OCI-LY1 (cell line): ENCODE data around the gene IFNLR1.

Experiments used
- H2AFZ ChIP-seq: fragments of 200-600 bp; sonication (generic), shearing (Covaris generic); 2 replicates; pipeline ENCODE4 v1.6.0; 2014; ENCODE audit warnings: antibody characterized with exemption, mild to moderate bottlenecking, low read length
- H3F3A ChIP-seq: fragments of 200-600 bp; sonication (generic), shearing (Covaris generic); 2 replicates; pipeline ENCODE4 v1.6.0; 2014; ENCODE audit warnings: mild to moderate bottlenecking, antibody characterized with exemption, low read length, moderate library complexity; ENCODE audit not compliant: insufficient read depth
- H3K27ac ChIP-seq: fragments of 200-600 bp; sonication (generic); 2 replicates; pipeline ENCODE4 v1.5.1; 2014; ENCODE audit warnings: low read length, mixed run types, mild to moderate bottlenecking, low read depth; ENCODE audit not compliant: poor library complexity, severe bottlenecking
- H3K27me3 ChIP-seq: fragments of 200-600 bp; sonication (generic); 2 replicates; pipeline ENCODE4 v1.6.0; 2014; ENCODE audit warnings: antibody characterized with exemption, mild to moderate bottlenecking, low read length, moderate library complexity; ENCODE audit not compliant: insufficient read depth
- H3K36me3 ChIP-seq: fragments of 200-600 bp; sonication (generic); 2 replicates; pipeline ENCODE4 v1.6.1; 2014; ENCODE audit warnings: mild to moderate bottlenecking, antibody characterized with exemption, low read length, moderate library complexity, mixed read lengths; ENCODE audit not compliant: insufficient read depth
- H3K4me1 ChIP-seq: fragments of 200-600 bp; sonication (generic); 2 replicates; pipeline ENCODE4 v1.5.1; 2014; ENCODE audit warnings: mild to moderate bottlenecking, low read length, moderate library complexity; ENCODE audit not compliant: insufficient read depth, severe bottlenecking
- H3K4me2 ChIP-seq: fragments of 200-600 bp; sonication (generic), shearing (Covaris generic); 2 replicates; pipeline ENCODE4 v1.6.1; 2014; ENCODE audit warnings: low read length
- H3K4me3 ChIP-seq: fragments of 200-600 bp; sonication (generic); 2 replicates; pipeline ENCODE4 v1.5.1; 2014; ENCODE audit warnings: low read length, low read depth, mild to moderate bottlenecking, mixed read lengths; ENCODE audit not compliant: poor library complexity, severe bottlenecking
- H3K79me2 ChIP-seq: fragments of 200-600 bp; shearing (Covaris generic); 2 replicates; pipeline ENCODE4 v1.6.1; 2016; ENCODE audit warnings: mixed run types, low read length, mixed read lengths; ENCODE audit not compliant: insufficient read depth
- H3K9ac ChIP-seq: fragments of 200-600 bp; sonication (generic), shearing (Covaris generic); 2 replicates; pipeline ENCODE4 v1.6.1; 2014; ENCODE audit warnings: mild to moderate bottlenecking, low read length, mixed read lengths
- H3K9me2 ChIP-seq: fragments of 200-600 bp; sonication (generic), shearing (Covaris generic); 2 replicates; pipeline ENCODE4 v1.6.1; 2014; ENCODE audit warnings: low read depth, mild to moderate bottlenecking, low read length, mixed read lengths
- H3K9me3 ChIP-seq: fragments of 200-600 bp; shearing (Covaris generic); 2 replicates; pipeline ENCODE4 v1.6.1; 2014; ENCODE audit warnings: low read length, mixed read lengths
- H4K20me1 ChIP-seq: fragments of 200-600 bp; sonication (generic), shearing (Covaris generic); 2 replicates; pipeline ENCODE4 v1.6.0; 2016; ENCODE audit warnings: mild to moderate bottlenecking, low read length; ENCODE audit not compliant: insufficient read depth
- CTCF ChIP-seq: fragments of 200-600 bp; sonication (generic), shearing (Covaris generic); IDR thresholded peaks from 2 replicates; pipeline ENCODE4 v1.5.1; 2017; ENCODE audit warnings: mild to moderate bottlenecking, antibody characterized with exemption, low read length, moderate library complexity, mixed read lengths
- EZH2 ChIP-seq: fragments of 200-600 bp; sonication (generic), shearing (Covaris generic); IDR thresholded peaks from 2 replicates; pipeline ENCODE4 v1.8.0; 2017; ENCODE audit warnings: borderline replicate concordance, mixed run types, mild to moderate bottlenecking, antibody characterized with exemption, low read length, moderate library complexity, mixed read lengths

The IFNLR1 gene

GRCh38 chr1:24114753-24115152, 72.3 kb downstream of the IFNLR1 start:
- Histone ChIP-seq H4K20me1 (no peaks in the 10 kb centered on the region), H3K36me3 (no peaks in the 10 kb centered on the region), H3F3A (no peaks in the 10 kb centered on the region), H3K27me3 (peaks cover 7% of the 10 kb centered on the region; the same call in 1 of the 2 replicates), H3K9ac (no peak overlapping the region), H3K4me1 (no peaks in the 10 kb centered on the region), H3K79me2 (no peaks in the 10 kb centered on the region), H3K4me3 (no peak overlapping the region), H3K27ac (no peak overlapping the region), H2AFZ (no peak overlapping the region), H3K9me3 (no peaks in the 10 kb centered on the region), H3K4me2 (no peak overlapping the region), H3K9me2 (no peaks in the 10 kb centered on the region)
- TF ChIP-seq EZH2 (no peak), CTCF (no peak)

- peaks cover 3% of the 10 kb centered on the region; the same call in 1 of the 2 replicates for H3K27me3 ChIP-seq
- H3K4me2 ChIP-seq = no peak overlapping the region
- no peaks in the 10 kb centered on the region for H4K20me1 ChIP-seq
- H3K4me1 ChIP-seq = no peaks in the 10 kb centered on the region
- H3K9me3 ChIP-seq = no peaks in the 10 kb centered on the region
- no peaks in the 10 kb centered on the region for H3F3A ChIP-seq
- H3K27ac ChIP-seq = no peak overlapping the region
- H3K4me3 ChIP-seq = no peak overlapping the region
- no peak overlapping the region for H3K9ac ChIP-seq
- no peak overlapping the region for H2AFZ ChIP-seq
- no peaks in the 10 kb centered on the region for H3K9me2 ChIP-seq
- no peaks in the 10 kb centered on the region for H3K36me3 ChIP-seq
- TF ChIP-seq EZH2 (no peak), CTCF (no peak)
- H3K79me2 ChIP-seq = no peaks in the 10 kb centered on the region
These were observed 73.5 kb downstream of the IFNLR1 start for GRCh38 chr1:24113641-24114033.

- peak; percentile 38; the same call in 1 of the 2 replicates for TF ChIP-seq CTCF
- no peak for TF ChIP-seq EZH2
- Histone ChIP-seq H3K9me2 (no peaks in the 10 kb centered on the region), H3K79me2 (no peaks in the 10 kb centered on the region), H3K36me3 (no peaks in the 10 kb centered on the region), H3K9me3 (no peaks in the 10 kb centered on the region), H3K9ac (no peak within 1 kb of the TSS), H3K27ac (no peak within 1 kb of the TSS), H4K20me1 (no peaks in the 10 kb centered on the region), H3K4me1 (no peaks in the 10 kb centered on the region), H3K4me3 (no peak within 1 kb of the TSS), H3K4me2 (no peak within 1 kb of the TSS), H3F3A (no peaks in the 10 kb centered on the region), H3K27me3 (peaks cover 10% of the 10 kb centered on the region; the same call in 1 of the 2 replicates), H2AFZ (no peak within 1 kb of the TSS)
These were observed 74.9 kb downstream of the IFNLR1 start, which contains the start of gene MYOM3 for GRCh38 chr1:24111996-24112779. Gene MYOM3, minus strand, starts transcription at chr1:24112135. Its CDS starts 3,499 bp downstream, at chr1:24108636.
